MG63 (cell line): Measurements from ENCODE around the gene TMEM11. TPM values are rescaled to one million over a fixed set of nuclear protein-coding genes. Genes with fewer than 3 reads are reported as not detected.

ENCODE experiments used
- DNase-seq: peaks from one replicate; pipeline ENCODE4 v3.0.0-alpha.2; 2020
- H3K27me3 ChIP-seq: fragments of 250-450 bp; sonication (Bioruptor Pico); 2 replicates; pipeline ENCODE4 v1.5.1; 2020; ENCODE audit warnings: mild to moderate bottlenecking, moderate library complexity
- H3K36me3 ChIP-seq: fragments of 250-450 bp; sonication (Bioruptor Pico); 2 replicates; pipeline ENCODE4 v1.5.1; 2020; ENCODE audit warnings: mild to moderate bottlenecking, moderate library complexity
- H3K4me3 ChIP-seq: fragments of 250-450 bp; sonication (Bioruptor Pico); 2 replicates; pipeline ENCODE4 v1.5.1; 2020; ENCODE audit warnings: mild to moderate bottlenecking, moderate library complexity
- H3K9me3 ChIP-seq: fragments of 250-450 bp; sonication (Bioruptor Pico); 2 replicates; pipeline ENCODE4 v1.5.1; 2020; ENCODE audit warnings: mild to moderate bottlenecking, moderate library complexity
- total RNA-seq: library from RNA; depleted of rRNA; stranded (reverse); fragments of >200 nt; shearing (Covaris generic); gene quantifications from 2 replicates; pipeline ENCODE4 v1.2.3, GENCODE V29; 2014; ENCODE audit warnings: low replicate concordance

Gene TMEM11
- total RNA-seq, 1 experiment from 2014 or later, result 18.9 TPM

DNA sequence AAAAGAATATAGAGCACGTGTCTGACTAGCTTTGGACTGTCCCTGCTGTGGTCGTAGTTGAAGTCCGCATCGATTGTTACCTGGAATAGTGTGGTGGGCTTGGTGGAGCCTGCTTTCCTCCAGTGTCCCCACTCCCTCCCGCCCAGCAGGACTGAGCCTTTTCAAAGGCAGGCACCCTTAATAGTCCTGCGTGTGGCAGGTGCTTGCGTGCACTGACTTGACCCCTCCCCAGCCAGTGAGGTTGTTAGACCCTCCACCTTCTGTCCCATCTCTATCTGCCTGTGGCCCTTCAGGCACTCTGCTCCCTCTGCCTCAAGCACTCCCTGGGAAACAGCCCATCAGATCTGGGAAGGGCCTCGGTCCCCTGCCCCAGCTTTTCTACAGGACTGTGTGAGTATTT lies 36.6 kb downstream of the TMEM11 start:
- DNase-seq, result no peak
- Histone ChIP-seq H3K9me3 (no peaks in the 10 kb centered on the region), H3K4me3 (no peak overlapping the region), H3K27me3 (no peaks in the 10 kb centered on the region), H3K36me3 (no peaks in the 10 kb centered on the region)

DNA sequence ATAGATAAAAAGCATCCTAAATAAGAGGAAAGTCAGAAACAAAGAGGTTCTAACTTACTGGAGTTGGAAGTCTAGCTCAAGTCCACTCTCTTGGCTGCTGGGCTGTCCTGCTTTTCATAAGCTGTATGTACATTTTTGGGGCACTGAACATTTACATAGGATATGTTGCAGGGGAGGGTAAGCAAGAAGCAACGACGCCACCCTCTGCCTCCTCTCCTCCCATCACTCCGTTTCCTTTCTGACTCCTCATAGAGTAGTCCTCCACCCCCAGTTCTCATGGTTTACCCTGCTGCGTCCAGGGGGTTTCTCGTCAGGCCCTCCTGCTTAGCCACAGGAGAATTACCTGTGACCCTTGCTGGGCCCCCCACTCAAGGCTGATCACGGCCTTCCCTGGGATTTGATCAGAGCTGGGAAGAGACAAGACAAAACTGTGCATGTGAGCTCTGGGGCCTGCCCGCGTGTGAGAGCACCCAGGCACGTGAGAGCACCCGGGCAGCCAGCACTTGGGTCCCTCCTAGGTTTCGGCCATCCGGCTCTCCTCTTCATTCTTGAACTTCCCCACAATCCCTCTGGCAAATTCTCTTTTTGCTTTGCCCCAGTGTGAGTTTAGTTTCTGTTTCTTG lies 37.1 kb downstream of the TMEM11 start:
- no peak for DNase-seq
- Histone ChIP-seq H3K27me3 (no peaks in the 10 kb centered on the region), H3K4me3 (no peak overlapping the region), H3K36me3 (no peaks in the 10 kb centered on the region), H3K9me3 (no peaks in the 10 kb centered on the region)

DNA sequence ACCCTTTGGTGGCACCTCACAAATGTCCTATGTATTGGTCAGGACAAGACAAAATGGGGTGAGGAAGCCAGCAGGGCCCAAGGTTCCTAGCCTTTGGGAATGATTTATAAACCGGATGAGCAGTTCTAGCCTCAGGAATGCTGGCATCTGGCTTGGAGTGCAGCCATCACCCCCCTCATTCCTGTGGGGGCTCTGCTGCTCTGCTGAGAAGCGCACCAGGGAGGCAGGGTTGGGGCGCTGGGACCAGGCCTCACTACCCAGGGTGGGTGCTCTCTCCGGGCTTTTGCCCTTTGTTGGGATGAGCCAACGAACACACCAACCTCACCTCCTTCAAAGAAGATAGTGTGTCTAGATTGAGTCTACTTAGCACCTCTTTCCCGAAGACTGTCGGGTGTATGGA lies 39.2 kb downstream of the TMEM11 start:
- H3K4me3 ChIP-seq, result no peak overlapping the region
- H3K36me3 ChIP-seq, result no peaks in the 10 kb centered on the region
- no peaks in the 10 kb centered on the region for H3K9me3 ChIP-seq
- no peaks in the 10 kb centered on the region for H3K27me3 ChIP-seq
- no peak for DNase-seq

DNA sequence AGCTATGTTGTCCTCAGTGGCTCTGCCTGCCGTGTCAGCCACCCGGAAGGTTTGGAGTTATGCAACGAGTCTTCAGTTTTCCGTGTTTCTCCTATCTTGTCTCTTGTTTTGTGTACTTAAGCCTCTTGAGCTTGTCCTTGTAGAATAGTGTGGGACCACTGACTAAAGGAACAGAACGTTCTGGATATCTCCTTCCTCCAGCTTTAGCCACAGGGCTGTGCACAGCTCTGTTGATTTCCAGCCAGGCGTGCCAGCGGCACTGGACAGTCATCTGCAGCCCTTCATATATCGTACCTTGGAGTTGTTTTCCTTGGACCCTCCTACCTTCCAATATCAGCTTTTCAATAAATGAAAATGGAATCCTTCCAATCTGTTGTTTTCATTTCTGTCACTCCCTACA lies 39.8 kb downstream of the TMEM11 start:
- Histone ChIP-seq H3K27me3 (no peaks in the 10 kb centered on the region), H3K36me3 (no peaks in the 10 kb centered on the region), H3K9me3 (no peaks in the 10 kb centered on the region), H3K4me3 (no peak overlapping the region)
- no peak for DNase-seq

DNA sequence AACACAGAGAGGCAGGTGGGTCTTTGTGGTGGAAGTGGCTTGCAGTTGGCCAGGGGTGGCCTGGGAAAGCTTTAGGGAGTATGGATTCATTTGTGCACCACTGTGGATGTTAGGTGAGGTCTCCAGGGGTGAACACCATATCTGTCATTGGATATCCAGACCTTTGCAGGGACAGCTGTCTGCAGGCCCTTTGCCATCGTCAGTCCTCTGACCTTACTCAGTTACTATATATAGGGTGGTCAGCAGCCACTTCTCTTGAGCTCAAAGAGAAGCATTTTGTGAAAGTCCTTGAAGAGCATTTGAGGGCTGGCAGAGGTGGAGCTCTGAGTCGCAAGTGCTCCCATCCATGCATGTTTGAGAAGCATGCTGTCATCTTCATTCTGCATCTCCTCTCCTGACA lies 40.4 kb downstream of the TMEM11 start:
- no peaks in the 10 kb centered on the region for H3K9me3 ChIP-seq
- DNase-seq, result no peak
- H3K4me3 ChIP-seq, result no peak overlapping the region
- no peaks in the 10 kb centered on the region for H3K36me3 ChIP-seq
- no peaks in the 10 kb centered on the region for H3K27me3 ChIP-seq

DNA sequence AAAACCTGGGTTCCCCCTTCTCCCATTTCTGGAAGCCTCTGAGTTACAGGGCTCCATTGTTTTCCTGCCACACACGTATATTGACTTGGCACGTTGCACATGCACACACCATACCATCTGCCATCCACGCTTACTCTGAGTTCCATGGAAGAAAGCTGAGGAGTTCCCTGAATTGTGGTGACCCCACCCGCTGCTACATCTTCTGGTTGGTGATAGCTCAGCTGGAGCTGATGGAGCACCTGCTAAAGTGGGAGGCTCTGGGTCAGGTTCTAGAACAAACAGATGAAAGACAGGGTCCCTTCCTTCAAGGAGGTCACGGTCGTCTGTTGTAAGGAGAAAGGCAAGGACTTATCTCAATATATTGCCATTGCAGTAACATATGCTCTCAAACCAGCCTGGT lies 41.1 kb downstream of the TMEM11 start:
- no peak overlapping the region for H3K4me3 ChIP-seq
- DNase-seq, result no peak
- H3K9me3 ChIP-seq, result no peaks in the 10 kb centered on the region
- no peaks in the 10 kb centered on the region for H3K27me3 ChIP-seq
- H3K36me3 ChIP-seq, result no peaks in the 10 kb centered on the region

DNA sequence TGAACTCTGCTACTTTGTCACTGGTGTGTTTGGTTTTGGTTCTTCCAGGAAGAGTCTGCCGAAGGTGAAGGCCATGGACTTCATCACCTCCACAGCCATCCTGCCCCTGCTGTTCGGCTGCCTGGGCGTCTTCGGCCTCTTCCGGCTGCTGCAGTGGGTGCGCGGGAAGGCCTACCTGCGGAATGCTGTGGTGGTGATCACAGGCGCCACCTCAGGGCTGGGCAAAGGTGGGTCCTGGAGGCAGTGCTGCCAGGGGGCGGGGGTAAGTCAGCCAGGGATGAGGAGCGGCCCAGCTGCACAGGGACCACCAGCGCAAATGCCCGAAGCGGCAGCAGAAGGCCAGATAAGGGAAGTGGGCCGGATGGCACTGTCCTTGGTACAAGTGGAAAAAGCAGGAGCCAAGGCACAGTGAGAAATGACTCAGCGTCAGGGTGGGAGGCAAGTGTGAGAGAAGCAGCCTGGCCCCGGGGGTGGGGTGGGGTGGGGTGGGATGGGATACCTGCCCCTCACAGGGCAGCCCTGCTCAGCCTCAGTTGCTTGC lies 41.9 kb downstream of the TMEM11 start:
- H3K9me3 ChIP-seq, result no peaks in the 10 kb centered on the region
- no peak for DNase-seq
- no peak overlapping the region for H3K4me3 ChIP-seq
- H3K27me3 ChIP-seq, result no peaks in the 10 kb centered on the region
- H3K36me3 ChIP-seq, result no peaks in the 10 kb centered on the region

DNA sequence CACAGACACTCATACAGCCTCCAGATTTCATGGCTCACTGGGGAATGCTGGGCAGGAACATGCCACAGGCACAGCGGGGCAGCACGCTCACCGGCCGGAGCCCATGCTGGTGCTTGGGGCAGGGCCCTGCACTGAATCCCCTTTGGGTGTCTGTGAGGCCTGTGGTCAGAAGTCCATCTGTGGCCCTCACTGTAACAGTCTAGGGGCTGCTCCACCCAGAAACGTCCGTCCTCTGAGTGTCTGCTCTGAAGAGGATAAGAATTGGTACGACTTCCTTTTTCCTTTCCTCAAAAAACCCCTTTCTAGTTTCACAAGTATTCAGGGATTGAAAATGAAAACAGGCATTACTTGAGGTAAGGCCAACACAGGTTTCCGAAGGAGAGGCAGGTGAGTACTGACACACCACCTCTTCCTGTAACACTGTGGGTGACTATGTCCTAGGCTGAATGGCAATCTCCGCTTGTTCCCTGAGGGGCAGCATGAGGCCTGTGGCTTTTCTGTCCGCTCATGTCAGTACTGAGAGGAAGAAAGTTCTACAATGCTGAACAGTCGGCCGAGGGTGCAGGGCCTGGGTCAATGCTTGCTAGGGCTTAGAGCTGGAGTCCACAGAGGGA lies 42.5 kb downstream of the TMEM11 start:
- H3K27me3 ChIP-seq, result no peaks in the 10 kb centered on the region
- no peak for DNase-seq
- no peaks in the 10 kb centered on the region for H3K9me3 ChIP-seq
- H3K4me3 ChIP-seq, result no peak overlapping the region
- H3K36me3 ChIP-seq, result no peaks in the 10 kb centered on the region

DNA sequence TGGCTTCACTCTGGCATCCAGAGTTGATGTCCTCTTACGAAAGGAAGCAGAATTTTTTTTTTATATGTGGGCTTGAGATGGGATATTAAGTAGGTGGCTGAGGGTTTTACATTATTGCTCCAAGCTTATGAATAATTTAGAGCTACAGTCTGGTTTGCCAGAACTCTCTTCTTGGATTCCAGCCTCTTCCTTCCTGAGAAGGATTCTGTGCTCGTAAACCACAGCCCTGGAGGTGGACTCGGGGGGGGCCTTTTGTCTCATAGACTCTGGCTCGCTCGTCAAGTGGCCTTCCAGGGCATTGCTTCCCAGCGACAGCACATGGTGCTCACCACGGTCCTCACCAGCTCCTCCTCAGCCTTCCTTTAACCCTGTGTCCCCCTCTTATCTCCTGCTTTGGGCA lies 43.2 kb downstream of the TMEM11 start:
- H3K9me3 ChIP-seq, result no peaks in the 10 kb centered on the region
- no peak for DNase-seq
- no peaks in the 10 kb centered on the region for H3K36me3 ChIP-seq
- no peaks in the 10 kb centered on the region for H3K27me3 ChIP-seq
- no peak overlapping the region for H3K4me3 ChIP-seq

DNA sequence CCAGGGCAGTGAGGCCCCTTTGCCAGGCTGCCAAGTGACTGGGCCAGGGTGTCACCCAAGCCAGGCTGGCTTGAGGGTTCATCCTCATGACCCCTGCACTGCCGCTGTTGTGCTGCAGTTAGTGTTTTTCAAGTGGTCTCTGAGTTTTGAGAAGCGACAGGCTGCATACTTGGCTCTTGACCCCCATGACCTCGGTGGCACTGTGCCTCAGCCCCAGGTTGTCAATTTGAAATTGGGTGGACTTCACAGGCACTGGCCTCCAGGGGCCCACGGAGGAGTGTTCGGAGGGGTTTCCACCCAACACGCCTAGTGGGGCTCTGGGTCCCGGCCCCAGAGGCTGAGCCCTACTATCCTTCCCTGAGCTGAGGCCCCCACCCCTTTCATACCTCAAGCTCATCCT lies 44.5 kb downstream of the TMEM11 start:
- H3K9me3 ChIP-seq, result no peaks in the 10 kb centered on the region
- DNase-seq, result no peak
- H3K27me3 ChIP-seq, result no peaks in the 10 kb centered on the region
- H3K36me3 ChIP-seq, result no peaks in the 10 kb centered on the region
- no peak overlapping the region for H3K4me3 ChIP-seq

DNA sequence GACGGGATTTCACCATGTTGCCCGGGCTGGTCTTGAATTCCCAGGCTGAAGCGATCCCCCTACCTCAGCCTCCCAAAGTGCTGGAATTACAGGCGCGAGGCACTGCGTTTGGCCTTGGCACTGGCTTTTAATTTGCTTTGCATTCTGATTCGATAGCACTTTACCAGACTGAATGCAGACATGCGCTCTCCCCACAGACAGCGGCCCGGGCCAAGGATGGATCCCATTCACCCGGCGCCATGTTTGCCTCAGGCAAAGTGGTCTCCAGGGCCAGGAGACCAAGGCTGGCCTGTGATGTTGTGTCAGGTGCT lies 45.5 kb downstream of the TMEM11 start:
- no peaks in the 10 kb centered on the region for H3K36me3 ChIP-seq
- H3K27me3 ChIP-seq, result no peaks in the 10 kb centered on the region
- no peak overlapping the region for H3K4me3 ChIP-seq
- no peak for DNase-seq
- H3K9me3 ChIP-seq, result no peaks in the 10 kb centered on the region

DNA sequence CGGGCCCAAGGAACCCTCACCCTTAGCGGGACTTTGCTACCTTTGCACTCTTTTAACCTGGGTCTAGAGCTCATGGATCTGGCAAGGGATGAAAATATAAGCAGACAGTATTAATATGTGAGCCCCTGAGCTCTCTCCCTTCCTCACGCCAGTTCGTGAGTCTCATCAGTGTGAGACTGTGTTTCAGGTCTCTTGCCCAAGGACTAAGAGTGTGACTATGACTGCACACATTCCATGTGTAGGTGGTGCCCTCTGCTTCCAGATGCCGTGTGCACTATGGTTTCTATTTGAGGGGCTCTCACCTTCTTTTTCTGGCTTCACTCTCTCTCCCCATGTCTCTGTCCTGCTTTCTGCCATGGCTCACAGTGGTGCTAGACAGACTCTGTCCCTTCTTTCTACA lies 46.7 kb downstream of the TMEM11 start:
- Histone ChIP-seq H3K36me3 (no peaks in the 10 kb centered on the region), H3K27me3 (no peaks in the 10 kb centered on the region), H3K4me3 (no peak overlapping the region), H3K9me3 (no peaks in the 10 kb centered on the region)
- DNase-seq, result no peak

DNA sequence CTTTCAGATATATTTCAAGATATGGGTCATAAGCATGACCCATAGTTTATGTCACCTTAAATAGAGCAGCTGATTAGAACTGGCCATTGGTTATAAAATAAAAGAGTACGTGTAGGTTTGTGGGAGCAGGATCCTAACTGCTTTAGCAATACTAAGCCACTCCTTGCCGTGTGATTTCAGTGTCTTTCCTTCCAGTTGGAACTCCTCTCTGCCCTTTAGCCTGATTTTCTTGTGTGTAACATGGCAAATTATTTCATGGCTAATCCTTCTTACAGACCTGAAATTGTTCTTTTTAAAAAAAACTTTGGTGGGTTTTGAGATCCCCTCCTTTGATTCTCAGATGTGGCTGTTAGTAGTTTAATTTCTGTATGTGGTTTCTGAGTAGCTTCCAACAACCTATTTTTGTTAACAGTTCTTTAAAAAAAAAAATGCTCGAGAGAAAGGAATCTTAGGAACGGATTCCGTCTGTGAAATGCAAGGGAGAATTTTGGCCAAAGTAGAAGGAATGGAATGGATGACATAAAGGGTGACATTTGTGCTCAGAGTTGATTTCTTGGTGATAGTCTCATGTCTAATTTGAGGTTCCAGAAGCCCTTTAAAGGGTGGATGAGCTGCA lies 47.3 kb downstream of the TMEM11 start:
- no peaks in the 10 kb centered on the region for H3K36me3 ChIP-seq
- H3K27me3 ChIP-seq, result no peaks in the 10 kb centered on the region
- no peaks in the 10 kb centered on the region for H3K9me3 ChIP-seq
- DNase-seq, result no peak
- no peak overlapping the region for H3K4me3 ChIP-seq

DNA sequence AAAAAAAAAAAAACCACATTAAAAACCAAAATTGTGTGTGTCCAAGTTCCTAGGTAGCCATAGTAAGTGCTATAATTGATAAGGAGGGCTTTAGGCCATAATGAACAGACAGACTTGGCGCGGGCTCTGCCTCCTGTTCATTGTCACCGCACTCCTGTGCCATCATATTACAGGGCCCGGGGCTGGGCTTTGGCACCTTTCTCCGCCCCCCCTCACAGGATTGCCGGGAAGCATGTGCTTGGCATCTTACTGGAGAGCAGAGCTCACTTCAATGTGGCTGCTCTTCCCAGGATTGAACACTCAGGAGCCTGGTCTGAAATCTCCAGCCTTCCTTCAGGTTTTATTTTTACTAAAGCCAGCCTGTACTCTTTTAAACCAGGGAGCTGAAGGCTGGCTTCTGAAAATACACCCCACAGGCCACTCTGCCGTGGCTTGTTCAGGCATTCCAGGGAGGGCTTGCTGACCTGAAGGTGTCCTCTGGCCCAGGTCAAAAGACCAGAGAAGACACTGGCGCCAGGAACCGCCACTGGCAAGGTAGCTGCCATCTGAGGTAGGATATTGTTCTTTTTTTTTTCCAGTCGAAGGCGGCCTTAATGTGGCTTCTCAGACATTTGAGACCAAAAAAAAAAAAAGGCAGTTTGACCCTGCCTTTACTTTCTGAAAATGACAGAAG lies 47.9 kb downstream of the TMEM11 start:
- no peaks in the 10 kb centered on the region for H3K9me3 ChIP-seq
- no peak for DNase-seq
- no peaks in the 10 kb centered on the region for H3K36me3 ChIP-seq
- H3K4me3 ChIP-seq, result no peak overlapping the region
- H3K27me3 ChIP-seq, result no peaks in the 10 kb centered on the region

DNA sequence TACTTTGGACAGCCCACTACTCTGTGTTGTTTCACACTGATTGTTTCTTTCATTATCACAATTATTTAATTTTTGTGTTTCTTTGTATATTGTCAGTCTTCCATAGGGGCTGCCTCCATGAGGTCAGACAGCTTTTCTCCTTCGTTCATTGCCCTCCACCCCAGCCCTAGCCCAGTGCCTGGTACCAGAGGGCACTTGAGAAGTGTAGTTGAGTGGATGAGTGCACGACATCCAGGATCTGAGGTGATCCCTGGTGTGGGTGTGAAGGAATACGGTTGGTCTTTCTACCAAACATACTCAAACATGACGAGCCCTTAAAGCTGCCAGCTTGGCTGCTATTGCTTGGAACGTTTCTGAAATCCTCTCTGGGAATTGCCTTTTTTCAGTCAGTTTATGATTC lies 49.3 kb downstream of the TMEM11 start:
- no peaks in the 10 kb centered on the region for H3K27me3 ChIP-seq
- no peak for DNase-seq

DNA sequence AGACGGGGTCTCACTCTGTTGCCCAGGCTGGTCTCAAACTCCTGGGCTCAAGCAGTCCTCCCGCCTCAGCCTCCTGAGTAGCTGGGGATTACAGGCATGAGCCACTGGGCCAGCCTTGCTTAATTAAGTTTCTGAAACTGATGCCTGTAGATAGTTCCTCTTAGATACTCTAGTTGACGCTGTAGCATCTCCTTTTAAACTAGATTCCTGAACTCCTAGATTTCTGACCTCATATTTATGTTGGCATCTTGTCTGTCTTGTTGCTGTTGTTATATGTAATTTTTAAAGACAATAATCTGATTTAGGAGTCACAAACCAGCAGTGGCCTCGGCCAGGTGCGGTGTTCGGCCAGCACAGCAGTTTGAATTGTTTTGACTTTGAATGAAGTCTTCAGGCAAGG lies 49.7 kb downstream of the TMEM11 start:
- H3K4me3 ChIP-seq, result no peak overlapping the region
- H3K36me3 ChIP-seq, result no peaks in the 10 kb centered on the region
- H3K27me3 ChIP-seq, result no peaks in the 10 kb centered on the region
- no peak for DNase-seq
- no peaks in the 10 kb centered on the region for H3K9me3 ChIP-seq

More for the DNA sequence above, 49.3 kb downstream of the TMEM11 start:
- no peaks in the 10 kb centered on the region for H3K9me3 ChIP-seq
- H3K4me3 ChIP-seq, result no peak overlapping the region
- no peaks in the 10 kb centered on the region for H3K36me3 ChIP-seq

DNA sequence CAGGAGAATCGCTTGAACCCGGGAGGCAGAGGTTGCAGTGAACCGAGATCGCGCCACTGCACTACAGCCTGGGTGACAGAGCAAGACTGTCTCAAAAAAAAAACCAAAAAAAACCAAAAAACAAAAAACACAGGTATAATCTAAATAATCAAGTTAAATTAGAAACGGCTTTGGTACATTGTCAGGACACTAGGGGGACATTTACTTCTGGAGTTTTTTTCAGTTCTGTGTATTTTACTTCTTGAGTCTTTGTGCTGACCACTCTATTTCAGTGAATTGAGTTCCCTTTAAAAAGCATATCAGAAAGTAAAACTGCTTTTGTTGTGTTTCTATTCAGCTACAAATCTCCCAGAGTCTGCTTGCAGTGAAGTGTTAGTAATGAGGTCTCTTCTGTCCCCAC lies 50.9 kb downstream of the TMEM11 start:
- H3K27me3 ChIP-seq, result no peaks in the 10 kb centered on the region
- H3K36me3 ChIP-seq, result no peaks in the 10 kb centered on the region
- no peaks in the 10 kb centered on the region for H3K9me3 ChIP-seq
- no peak overlapping the region for H3K4me3 ChIP-seq
- DNase-seq, result no peak

DNA sequence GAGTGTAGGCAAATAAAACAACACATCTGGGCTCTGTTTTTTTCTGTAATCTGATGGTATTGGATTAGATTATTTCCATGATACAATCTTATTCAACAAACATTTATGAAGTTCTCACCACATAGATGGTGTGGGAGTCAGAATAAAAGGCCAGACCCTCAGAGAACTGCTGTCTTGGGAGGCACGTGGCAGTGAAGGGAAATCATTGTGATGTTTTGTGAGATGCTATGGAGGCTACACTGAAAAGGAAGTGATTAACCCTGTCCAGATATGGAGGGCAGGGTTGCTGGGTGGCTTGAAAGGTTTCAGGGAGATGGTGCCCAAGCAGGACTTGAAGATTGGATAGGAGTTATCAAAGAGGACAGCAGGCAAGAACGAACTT lies 51.6 kb downstream of the TMEM11 start:
- H3K36me3 ChIP-seq, result no peaks in the 10 kb centered on the region
- H3K27me3 ChIP-seq, result no peaks in the 10 kb centered on the region
- H3K4me3 ChIP-seq, result no peak overlapping the region
- no peak for DNase-seq
- no peaks in the 10 kb centered on the region for H3K9me3 ChIP-seq
